Right atrium auricular region (tissue), 2 donors: ENCODE results near the gene EPB41. TPM values are rescaled to one million over a fixed set of nuclear protein-coding genes. Genes with fewer than 3 reads are reported as not detected.
"Not testable (repeated sequence)": the region's sequence is repeated elsewhere in the genome, so short reads cannot be mapped to it uniquely, and the experiment has no call there.

Source experiments
- DNase-seq: peaks from one replicate; pipeline ENCODE4 v3.0.0-alpha.2; 2019; ENCODE audit warnings: low spot score
- H3K27ac ChIP-seq, 2 donors: fragments of 200-600 bp; sonication (generic); 1 replicate in 1 of 2; 2 replicates in 1 of 2; pipeline ENCODE4 v1.5.1; 2016 to 2019
- H3K27me3 ChIP-seq, 2 donors: fragments of 200-600 bp; sonication (generic); one replicate each; pipeline versions ENCODE4 v1.5.1 to v1.6.0; 2017 to 2019
- H3K36me3 ChIP-seq: fragments of 200-600 bp; sonication (generic); one replicate; pipeline ENCODE4 v1.5.1; 2016
- H3K4me1 ChIP-seq, 2 donors: fragments of 200-600 bp; sonication (generic); one replicate each; pipeline versions ENCODE4 v1.5.1 to v1.6.0; 2017 to 2019
- H3K4me3 ChIP-seq, 2 donors: fragments of 200-600 bp; sonication (generic); 1 replicate in 1 of 2; 2 replicates in 1 of 2; pipeline ENCODE4 v1.5.1; 2017 to 2019; ENCODE audit warnings: mild to moderate bottlenecking in 1 of 2, moderate library complexity in 1 of 2
- H3K9me3 ChIP-seq, 2 donors: fragments of 200-600 bp; sonication (generic); one replicate each; pipeline ENCODE4 v1.5.1; 2019
- total RNA-seq, 2 donors: library from RNA; depleted of rRNA; stranded (reverse); fragments of >200 nt; gene quantifications; one replicate each; pipeline ENCODE4 v1.1.0, GENCODE V29; 2016
- TF ChIP-seq, protein P1 (sequence below), 2 donors: fragments of 200-600 bp; sonication (generic); IDR thresholded peaks; one replicate each; pipeline ENCODE4 v1.5.1; 2019; ENCODE audit warnings: antibody characterized with exemption in 2 of 2

EPB41 gene
- total RNA-seq, 2 donors from 2014 or later: 19.1 to 25.4 TPM

DNA sequence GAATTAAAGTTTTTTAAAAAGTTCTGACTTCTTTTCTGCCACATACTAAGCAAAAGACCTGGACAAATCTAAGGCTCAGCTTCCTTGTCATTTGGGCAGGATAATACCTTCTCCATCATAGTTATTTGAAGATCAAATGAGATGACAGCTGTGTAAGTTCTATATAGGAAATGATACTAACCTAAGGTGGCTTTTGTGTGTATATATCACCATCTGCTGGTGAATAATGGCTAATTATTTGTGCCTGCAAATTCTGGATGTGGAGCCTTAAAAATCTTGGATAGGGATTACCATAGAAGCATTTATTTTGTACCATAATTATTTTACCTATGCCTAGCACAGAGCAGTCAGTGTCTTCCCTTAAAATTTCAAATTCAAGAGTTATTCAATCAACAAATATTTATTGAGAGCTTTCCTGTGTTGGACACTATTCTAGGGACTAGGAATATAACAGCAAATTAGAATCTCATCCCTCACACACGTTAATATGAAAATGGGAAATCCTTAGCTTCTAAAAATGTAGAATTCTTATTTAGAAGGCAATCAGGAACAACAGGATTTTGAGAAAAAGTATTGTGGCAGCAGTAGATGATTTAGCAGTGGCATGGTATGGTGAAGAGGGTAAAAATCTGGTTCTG is 119.6 kb downstream of the EPB41 start:
- Histone ChIP-seq H3K9me3 (no peaks in the 10 kb centered on the region), H3K4me3 (no peak overlapping the region), H3K4me1 (no peaks in the 10 kb centered on the region), H3K27me3 (no peaks in the 10 kb centered on the region), H3K27ac (no peak overlapping the region), H3K36me3 (peaks cover 7% of the 10 kb centered on the region)
- TF ChIP-seq, protein P1, sequence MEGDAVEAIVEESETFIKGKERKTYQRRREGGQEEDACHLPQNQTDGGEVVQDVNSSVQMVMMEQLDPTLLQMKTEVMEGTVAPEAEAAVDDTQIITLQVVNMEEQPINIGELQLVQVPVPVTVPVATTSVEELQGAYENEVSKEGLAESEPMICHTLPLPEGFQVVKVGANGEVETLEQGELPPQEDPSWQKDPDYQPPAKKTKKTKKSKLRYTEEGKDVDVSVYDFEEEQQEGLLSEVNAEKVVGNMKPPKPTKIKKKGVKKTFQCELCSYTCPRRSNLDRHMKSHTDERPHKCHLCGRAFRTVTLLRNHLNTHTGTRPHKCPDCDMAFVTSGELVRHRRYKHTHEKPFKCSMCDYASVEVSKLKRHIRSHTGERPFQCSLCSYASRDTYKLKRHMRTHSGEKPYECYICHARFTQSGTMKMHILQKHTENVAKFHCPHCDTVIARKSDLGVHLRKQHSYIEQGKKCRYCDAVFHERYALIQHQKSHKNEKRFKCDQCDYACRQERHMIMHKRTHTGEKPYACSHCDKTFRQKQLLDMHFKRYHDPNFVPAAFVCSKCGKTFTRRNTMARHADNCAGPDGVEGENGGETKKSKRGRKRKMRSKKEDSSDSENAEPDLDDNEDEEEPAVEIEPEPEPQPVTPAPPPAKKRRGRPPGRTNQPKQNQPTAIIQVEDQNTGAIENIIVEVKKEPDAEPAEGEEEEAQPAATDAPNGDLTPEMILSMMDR (IDR thresholded peaks at IDR 0.05): peak; percentile 46 to 79
- no peak for DNase-seq

DNA sequence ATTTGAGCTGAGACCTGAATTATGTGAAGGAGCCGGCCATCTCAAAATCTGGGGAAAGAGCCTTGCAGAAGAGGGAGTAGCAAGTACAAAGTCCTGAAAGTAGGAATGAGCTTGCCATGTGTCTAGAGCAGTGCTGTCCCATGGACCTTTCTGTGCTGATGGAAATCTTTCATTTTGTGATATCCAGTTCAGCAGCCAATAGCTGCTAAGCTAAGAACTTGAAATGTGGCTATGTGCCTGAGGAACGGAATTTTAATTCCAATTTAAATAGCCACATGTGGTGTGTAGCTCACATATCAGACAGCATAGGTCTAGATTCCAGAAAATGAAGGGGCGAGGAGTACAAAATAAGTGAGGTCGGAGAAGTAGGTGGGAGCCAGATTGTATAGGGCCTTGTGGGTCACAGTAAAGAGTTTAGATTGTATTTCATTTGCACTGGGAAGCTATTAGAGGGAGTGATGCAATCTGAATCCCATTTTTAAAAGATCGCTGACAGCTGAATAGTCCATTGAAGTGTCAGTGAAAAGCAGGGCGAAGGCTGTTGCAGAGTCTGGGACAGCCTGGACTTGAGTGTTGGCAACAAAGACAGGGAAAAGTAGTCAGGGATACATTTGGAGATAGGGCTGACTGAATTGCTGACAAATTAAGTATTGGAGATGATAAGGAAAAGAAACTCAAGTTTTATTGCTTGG is 129.1 kb downstream of the EPB41 start:
- no peak for DNase-seq
- H3K36me3 ChIP-seq: peaks cover 7% of the 10 kb centered on the region
- peaks cover 0 to 7% of the 10 kb centered on the region in 2 donors for H3K4me1 ChIP-seq
- H3K27ac ChIP-seq: peak overlapping the region in 1 of 2 donors; percentile 19
- no peak overlapping the region for H3K4me3 ChIP-seq
- TF ChIP-seq, protein P1 (IDR thresholded peaks at IDR 0.05): no peak
- H3K9me3 ChIP-seq: no peaks in the 10 kb centered on the region
- no peaks in the 10 kb centered on the region for H3K27me3 ChIP-seq

DNA sequence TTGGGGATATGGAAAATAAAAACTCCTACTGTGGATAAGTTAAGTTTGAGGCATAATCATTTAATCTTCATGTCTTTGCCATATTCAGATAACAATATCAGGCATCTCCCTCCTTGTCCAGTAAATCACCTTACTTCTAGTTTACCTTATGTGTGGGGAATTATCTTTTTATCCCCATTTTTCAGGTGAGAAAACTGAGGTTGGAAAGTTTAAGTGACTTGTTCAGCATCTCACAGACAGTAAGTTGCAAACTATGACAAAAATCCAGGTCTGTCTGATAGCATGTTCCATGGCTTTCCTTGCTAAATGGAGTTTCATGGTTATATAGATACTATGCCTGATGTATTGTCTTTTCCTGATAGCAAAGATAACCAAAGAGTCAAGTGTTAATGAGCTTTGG is 129.6 kb downstream of the EPB41 start:
- H3K27ac ChIP-seq: peak overlapping the region in 1 of 2 donors; percentile 19
- H3K36me3 ChIP-seq: peaks cover 7% of the 10 kb centered on the region

DNA sequence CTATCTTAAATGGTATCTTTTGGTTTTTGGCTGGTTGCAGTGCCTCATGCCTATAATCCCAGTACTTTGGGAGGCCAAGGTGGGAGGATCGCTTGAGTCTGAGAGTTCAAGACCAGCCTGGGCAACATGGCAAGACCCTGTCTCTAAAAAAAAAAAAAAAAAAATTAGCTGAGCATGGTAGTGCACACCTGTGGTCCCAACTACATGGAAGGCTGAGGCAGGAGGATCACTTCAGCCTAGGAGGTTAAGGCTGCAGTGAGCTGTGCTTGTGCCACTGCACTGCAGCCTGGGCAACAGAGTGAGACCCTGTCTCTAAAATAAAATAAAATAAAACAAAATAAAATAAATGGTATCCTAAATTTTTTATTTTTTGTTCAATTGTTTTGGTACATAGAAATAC is 131.3 kb downstream of the EPB41 start:
- H3K4me3 ChIP-seq, DNase-seq, H3K27ac ChIP-seq, H3K4me1 ChIP-seq, H3K27me3 ChIP-seq, H3K36me3 ChIP-seq, H3K9me3 ChIP-seq: not testable (repeated sequence)

More for the DNA sequence above, 129.6 kb downstream of the EPB41 start:
- Histone ChIP-seq H3K27me3 (no peaks in the 10 kb centered on the region), H3K4me3 (no peak overlapping the region), H3K9me3 (no peaks in the 10 kb centered on the region), H3K4me1 (peaks cover 0 to 7% of the 10 kb centered on the region in 2 donors)
- TF ChIP-seq, protein P1 (IDR thresholded peaks at IDR 0.05): no peak
- DNase-seq: no peak

DNA sequence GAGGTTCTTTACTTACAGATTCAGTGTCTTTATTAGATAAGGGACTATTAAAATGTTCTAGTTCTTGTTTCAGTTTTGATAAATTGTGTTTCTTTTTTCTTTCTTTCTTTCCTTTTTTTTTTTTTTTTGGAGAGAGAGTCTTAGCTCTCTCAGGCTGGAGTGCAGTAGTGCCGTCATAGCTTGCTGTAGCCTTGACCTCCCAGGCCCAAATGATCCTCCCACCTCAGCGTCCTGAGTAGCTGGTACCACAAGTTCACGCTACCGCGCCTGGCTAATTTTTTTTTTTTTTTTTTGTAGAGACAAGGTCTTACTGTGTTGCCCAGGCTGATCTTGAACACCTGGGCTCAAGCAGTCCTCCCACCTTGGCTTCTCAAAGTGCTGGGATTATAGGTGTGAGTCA is 132.8 kb downstream of the EPB41 start:
- Histone ChIP-seq H3K27me3 (no peaks in the 10 kb centered on the region), H3K27ac (no peak overlapping the region), H3K36me3 (no peaks in the 10 kb centered on the region), H3K4me3 (no peak overlapping the region), H3K4me1 (peaks cover 0 to 7% of the 10 kb centered on the region in 2 donors), H3K9me3 (no peaks in the 10 kb centered on the region)
- DNase-seq: no peak
- TF ChIP-seq, protein P1 (IDR thresholded peaks at IDR 0.05): no peak

DNA sequence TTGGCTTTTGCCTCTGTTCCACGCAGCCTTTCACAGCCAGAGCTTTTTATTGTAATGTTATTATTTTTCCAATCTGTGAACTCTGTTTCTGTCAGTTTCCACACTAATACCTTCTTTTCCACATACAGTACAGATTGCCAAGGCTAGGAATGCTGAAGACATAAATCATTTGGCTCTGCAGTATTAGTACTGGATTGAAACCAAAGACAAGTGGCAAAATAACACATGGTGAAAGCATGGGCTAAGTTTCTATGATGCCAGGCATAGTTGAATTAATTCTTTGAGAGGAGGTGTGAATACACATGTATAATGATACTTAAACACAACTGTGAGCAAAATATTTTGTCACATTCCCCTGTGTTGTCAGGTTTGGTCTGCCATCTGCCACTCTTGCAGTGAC is 135.8 kb downstream of the EPB41 start:
- no peak for DNase-seq
- Histone ChIP-seq H3K27ac (no peak overlapping the region), H3K27me3 (no peaks in the 10 kb centered on the region), H3K4me3 (no peak overlapping the region), H3K4me1 (no peaks in the 10 kb centered on the region), H3K9me3 (no peaks in the 10 kb centered on the region), H3K36me3 (no peaks in the 10 kb centered on the region)
- TF ChIP-seq, protein P1 (IDR thresholded peaks at IDR 0.05): no peak
